Neural progenitor cell (in vitro differentiated cells): ENCODE measurements around the gene PRICKLE3.

Source experiments
- EZH2 ChIP-seq: fragments of 200-600 bp; sonication (generic); IDR thresholded peaks from 2 replicates; pipeline ENCODE4 v1.6.1; 2017; ENCODE audit warnings: antibody characterized with exemption, mild to moderate bottlenecking, moderate library complexity
- TF ChIP-seq, protein P1 (sequence below): fragments of 200-600 bp; sonication (generic); IDR thresholded peaks from 2 replicates; pipeline ENCODE4 v1.5.1; 2017; ENCODE audit warnings: antibody characterized with exemption, mild to moderate bottlenecking

- no peak for TF ChIP-seq EZH2
- TF ChIP-seq, protein P1, sequence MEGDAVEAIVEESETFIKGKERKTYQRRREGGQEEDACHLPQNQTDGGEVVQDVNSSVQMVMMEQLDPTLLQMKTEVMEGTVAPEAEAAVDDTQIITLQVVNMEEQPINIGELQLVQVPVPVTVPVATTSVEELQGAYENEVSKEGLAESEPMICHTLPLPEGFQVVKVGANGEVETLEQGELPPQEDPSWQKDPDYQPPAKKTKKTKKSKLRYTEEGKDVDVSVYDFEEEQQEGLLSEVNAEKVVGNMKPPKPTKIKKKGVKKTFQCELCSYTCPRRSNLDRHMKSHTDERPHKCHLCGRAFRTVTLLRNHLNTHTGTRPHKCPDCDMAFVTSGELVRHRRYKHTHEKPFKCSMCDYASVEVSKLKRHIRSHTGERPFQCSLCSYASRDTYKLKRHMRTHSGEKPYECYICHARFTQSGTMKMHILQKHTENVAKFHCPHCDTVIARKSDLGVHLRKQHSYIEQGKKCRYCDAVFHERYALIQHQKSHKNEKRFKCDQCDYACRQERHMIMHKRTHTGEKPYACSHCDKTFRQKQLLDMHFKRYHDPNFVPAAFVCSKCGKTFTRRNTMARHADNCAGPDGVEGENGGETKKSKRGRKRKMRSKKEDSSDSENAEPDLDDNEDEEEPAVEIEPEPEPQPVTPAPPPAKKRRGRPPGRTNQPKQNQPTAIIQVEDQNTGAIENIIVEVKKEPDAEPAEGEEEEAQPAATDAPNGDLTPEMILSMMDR: no peak
Observed at GRCh38 chrX:49189606-49190005, 3.4 kb upstream of the PRICKLE3 start.
